ENCODE results near the gene ADAMTSL1. TPM values are rescaled to one million over a fixed set of nuclear protein-coding genes. Genes with fewer than 3 reads are reported as not detected.
A peak's percentile ranks its signal among the peaks of the same experiment; 100 is the strongest.

The ADAMTSL1 gene
- total RNA-seq, 1 experiment from 2014 or later, result 0.94 TPM

GRCh38 chr9:18703901-18704379, 230.0 kb downstream of the ADAMTSL1 start:
- Mint-ChIP-seq H3K27ac (no peak overlapping the region), H3K36me3 (peaks cover 8% of the 10 kb centered on the region), H3K4me3 (no peak overlapping the region), H3K9me3 (peaks cover 12% of the 10 kb centered on the region), H3K27me3 (ENCODE audit: low read depth) (no peaks in the 10 kb centered on the region), H3K4me1 (peaks cover 6% of the 10 kb centered on the region; the same call in 1 of the 2 replicates)
- ChIA-PET POLR2A (no interaction called here), CTCF (no interaction called here)
- ATAC-seq, result no peak
- no peak for DNase-seq (ENCODE audit: low spot score)
- TF ChIP-seq ZBTB21 (CRISPR knock-in tag; IDR thresholded peaks at IDR 0.05; ENCODE audit: borderline replicate concordance), result no peak

GRCh38 chr9:18705796-18706392, 231.9 kb downstream of the ADAMTSL1 start:
- no peak for DNase-seq (ENCODE audit: low spot score)
- ATAC-seq, result no peak
- Mint-ChIP-seq H3K9me3 (peaks cover 19% of the 10 kb centered on the region), H3K36me3 (peaks cover 16% of the 10 kb centered on the region), H3K27me3 (ENCODE audit: low read depth) (no peaks in the 10 kb centered on the region), H3K4me1 (peaks cover 6% of the 10 kb centered on the region; the same call in 1 of the 2 replicates), H3K4me3 (no peak overlapping the region), H3K27ac (no peak overlapping the region)
- ChIA-PET POLR2A (no interaction called here), CTCF (no interaction called here)
- TF ChIP-seq SMAD3 (CRISPR knock-in tag; IDR thresholded peaks at IDR 0.05; ENCODE audit: borderline replicate concordance), result no peak
- TF ChIP-seq EMX1 (CRISPR knock-in tag; IDR thresholded peaks at IDR 0.05), result no peak
- no peak for TF ChIP-seq MAX (CRISPR knock-in tag; IDR thresholded peaks at IDR 0.05)
- no peak for TF ChIP-seq FOXK1 (CRISPR knock-in tag; IDR thresholded peaks at IDR 0.05)

DNA sequence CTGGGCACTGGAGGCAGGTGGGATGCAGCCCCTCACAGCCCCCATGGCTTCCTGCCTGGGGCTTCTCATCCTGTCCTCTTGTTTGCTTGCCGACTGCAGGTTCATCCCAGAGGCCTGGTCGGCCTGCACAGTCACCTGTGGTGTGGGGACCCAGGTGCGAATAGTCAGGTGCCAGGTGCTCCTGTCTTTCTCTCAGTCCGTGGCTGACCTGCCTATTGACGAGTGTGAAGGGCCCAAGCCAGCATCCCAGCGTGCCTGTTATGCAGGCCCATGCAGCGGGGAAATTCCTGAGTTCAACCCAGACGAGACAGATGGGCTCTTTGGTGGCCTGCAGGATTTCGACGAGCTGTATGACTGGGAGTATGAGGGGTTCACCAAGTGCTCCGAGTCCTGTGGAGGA, 232.7 kb downstream of the ADAMTSL1 start:
- peaks cover 17% of the 10 kb centered on the region for H3K36me3 Mint-ChIP-seq
- POLR2A ChIA-PET, result no interaction called here
- no peak for DNase-seq (ENCODE audit: low spot score)
- H3K27ac Mint-ChIP-seq, result no peak overlapping the region
- TF ChIP-seq SP1 (CRISPR knock-in tag; conservative IDR thresholded peaks at IDR 0.05), result no peak
- no peak for TF ChIP-seq TCF7 (CRISPR knock-in tag; IDR thresholded peaks at IDR 0.05; ENCODE audit: low read depth)
- TF ChIP-seq USF2 (CRISPR knock-in tag; IDR thresholded peaks at IDR 0.05), result no peak
- no peak for TF ChIP-seq ATF6 (CRISPR knock-in tag; IDR thresholded peaks at IDR 0.05)
- TF ChIP-seq, protein P1, sequence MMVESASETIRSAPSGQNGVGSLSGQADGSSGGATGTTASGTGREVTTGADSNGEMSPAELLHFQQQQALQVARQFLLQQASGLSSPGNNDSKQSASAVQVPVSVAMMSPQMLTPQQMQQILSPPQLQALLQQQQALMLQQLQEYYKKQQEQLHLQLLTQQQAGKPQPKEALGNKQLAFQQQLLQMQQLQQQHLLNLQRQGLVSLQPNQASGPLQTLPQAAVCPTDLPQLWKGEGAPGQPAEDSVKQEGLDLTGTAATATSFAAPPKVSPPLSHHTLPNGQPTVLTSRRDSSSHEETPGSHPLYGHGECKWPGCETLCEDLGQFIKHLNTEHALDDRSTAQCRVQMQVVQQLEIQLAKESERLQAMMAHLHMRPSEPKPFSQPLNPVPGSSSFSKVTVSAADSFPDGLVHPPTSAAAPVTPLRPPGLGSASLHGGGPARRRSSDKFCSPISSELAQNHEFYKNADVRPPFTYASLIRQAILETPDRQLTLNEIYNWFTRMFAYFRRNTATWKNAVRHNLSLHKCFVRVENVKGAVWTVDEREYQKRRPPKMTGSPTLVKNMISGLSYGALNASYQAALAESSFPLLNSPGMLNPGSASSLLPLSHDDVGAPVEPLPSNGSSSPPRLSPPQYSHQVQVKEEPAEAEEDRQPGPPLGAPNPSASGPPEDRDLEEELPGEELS (CRISPR knock-in tag; IDR thresholded peaks at IDR 0.05), result no peak
- no peak for TF ChIP-seq ETV6 (CRISPR knock-in tag; IDR thresholded peaks at IDR 0.05)
- no peak for TF ChIP-seq NFATC4 (CRISPR knock-in tag; IDR thresholded peaks at IDR 0.05)
- no peak for TF ChIP-seq CREB1 (CRISPR knock-in tag; IDR thresholded peaks at IDR 0.05)
- no peak for TF ChIP-seq GRHL2 (CRISPR knock-in tag; IDR thresholded peaks at IDR 0.05; ENCODE audit: insufficient replicate concordance, severe bottlenecking)
- TF ChIP-seq PRDM15 (CRISPR knock-in tag; IDR thresholded peaks at IDR 0.05), result no peak
- no peak for TF ChIP-seq ZNF671 (CRISPR knock-in tag; IDR thresholded peaks at IDR 0.05)
- peaks cover 6% of the 10 kb centered on the region; the same call in 1 of the 2 replicates for H3K4me1 Mint-ChIP-seq
- H3K4me3 Mint-ChIP-seq, result no peak overlapping the region
- CTCF ChIA-PET, result no interaction called here
- no peaks in the 10 kb centered on the region for H3K27me3 Mint-ChIP-seq (ENCODE audit: low read depth)
- peaks cover 19% of the 10 kb centered on the region for H3K9me3 Mint-ChIP-seq
- ATAC-seq, result peak; percentile 28; the same call in 1 of the 2 replicates
